WTC11 (cell line): ENCODE results near the gene NRG3.

Source experiments
- FOXP1 ChIP-seq: sonication (generic); formaldehyde crosslinking; IDR thresholded peaks from 2 replicates; pipeline ENCODE4 v1.8.0; 2022; ENCODE audit warnings: missing genetic modification reagents, mild to moderate bottlenecking, moderate library complexity, borderline replicate concordance
- GABPB1 ChIP-seq: sonication (generic); formaldehyde crosslinking; IDR thresholded peaks from 2 replicates; pipeline ENCODE4 v1.8.1; 2023; ENCODE audit warnings: mild to moderate bottlenecking, missing genetic modification reagents
- JUN ChIP-seq: sonication (generic); formaldehyde crosslinking; IDR thresholded peaks from 2 replicates; pipeline ENCODE4 v1.8.0; 2023; ENCODE audit warnings: mild to moderate bottlenecking, missing genetic modification reagents
- NR3C1 ChIP-seq: sonication (generic); formaldehyde crosslinking; conservative IDR thresholded peaks from 2 replicates; pipeline ENCODE4 v1.8.1; 2023; ENCODE audit warnings: low read depth, mild to moderate bottlenecking, missing genetic modification reagents
- ZNF138 ChIP-seq: sonication (generic); formaldehyde crosslinking; conservative IDR thresholded peaks from 2 replicates; pipeline ENCODE4 v1.8.1; 2022; ENCODE audit warnings: mild to moderate bottlenecking, moderate library complexity, missing genetic modification reagents
- TF ChIP-seq, protein P1 (sequence below): sonication (generic); formaldehyde crosslinking; conservative IDR thresholded peaks from 2 replicates; pipeline ENCODE4 v1.8.1; 2022; ENCODE audit warnings: mild to moderate bottlenecking, missing genetic modification reagents
- TF ChIP-seq, protein P2 (sequence below): sonication (generic); formaldehyde crosslinking; IDR thresholded peaks from 2 replicates; pipeline ENCODE4 v1.8.0; 2022; ENCODE audit warnings: mild to moderate bottlenecking, missing genetic modification reagents
- TF ChIP-seq, protein P3 (sequence below): fragments of 200-600 bp; IDR thresholded peaks from 2 replicates; pipeline ENCODE4 v1.8.0; 2022; ENCODE audit warnings: antibody characterized with exemption
- TF ChIP-seq, protein P4 (sequence below): sonication (generic); formaldehyde crosslinking; IDR thresholded peaks from 2 replicates; pipeline ENCODE4 v1.8.0; 2022; ENCODE audit warnings: mild to moderate bottlenecking, missing genetic modification reagents
- TF ChIP-seq, protein P5 (sequence below): sonication (generic); formaldehyde crosslinking; IDR thresholded peaks from 2 replicates; pipeline ENCODE4 v1.8.1; 2023; ENCODE audit warnings: mild to moderate bottlenecking, missing genetic modification reagents, moderate library complexity

DNA sequence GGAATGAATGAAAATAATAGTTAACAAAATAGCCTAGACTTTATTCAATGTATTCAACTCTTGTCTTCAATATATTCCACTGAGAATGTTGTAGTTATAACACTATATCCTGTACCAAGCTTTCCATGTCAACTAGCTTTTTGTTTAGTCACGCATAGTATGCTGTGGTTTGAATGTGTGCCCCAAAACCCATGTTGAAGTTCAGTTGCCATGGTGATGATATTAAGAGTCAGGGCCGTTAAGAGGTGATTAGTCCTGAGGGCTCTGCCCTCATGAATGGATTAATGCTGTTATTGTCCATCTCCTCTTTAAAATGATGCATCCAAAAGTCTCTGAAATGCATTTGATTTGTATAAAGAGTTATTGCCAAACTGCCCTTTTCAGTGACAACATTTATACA, 887.6 kb downstream of the NRG3 start:
- TF ChIP-seq, protein P1, sequence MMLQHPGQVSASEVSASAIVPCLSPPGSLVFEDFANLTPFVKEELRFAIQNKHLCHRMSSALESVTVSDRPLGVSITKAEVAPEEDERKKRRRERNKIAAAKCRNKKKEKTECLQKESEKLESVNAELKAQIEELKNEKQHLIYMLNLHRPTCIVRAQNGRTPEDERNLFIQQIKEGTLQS (CRISPR knock-in tag): no peak
- TF ChIP-seq, protein P2, sequence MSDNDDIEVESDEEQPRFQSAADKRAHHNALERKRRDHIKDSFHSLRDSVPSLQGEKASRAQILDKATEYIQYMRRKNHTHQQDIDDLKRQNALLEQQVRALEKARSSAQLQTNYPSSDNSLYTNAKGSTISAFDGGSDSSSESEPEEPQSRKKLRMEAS: no peak
- TF ChIP-seq NR3C1 (CRISPR knock-in tag): no peak
- TF ChIP-seq JUN (CRISPR knock-in tag): no peak
- no peak for TF ChIP-seq FOXP1 (CRISPR knock-in tag)
- no peak for TF ChIP-seq GABPB1 (CRISPR knock-in tag)
- no peak for TF ChIP-seq ZNF138 (CRISPR knock-in tag)
- TF ChIP-seq, protein P3, sequence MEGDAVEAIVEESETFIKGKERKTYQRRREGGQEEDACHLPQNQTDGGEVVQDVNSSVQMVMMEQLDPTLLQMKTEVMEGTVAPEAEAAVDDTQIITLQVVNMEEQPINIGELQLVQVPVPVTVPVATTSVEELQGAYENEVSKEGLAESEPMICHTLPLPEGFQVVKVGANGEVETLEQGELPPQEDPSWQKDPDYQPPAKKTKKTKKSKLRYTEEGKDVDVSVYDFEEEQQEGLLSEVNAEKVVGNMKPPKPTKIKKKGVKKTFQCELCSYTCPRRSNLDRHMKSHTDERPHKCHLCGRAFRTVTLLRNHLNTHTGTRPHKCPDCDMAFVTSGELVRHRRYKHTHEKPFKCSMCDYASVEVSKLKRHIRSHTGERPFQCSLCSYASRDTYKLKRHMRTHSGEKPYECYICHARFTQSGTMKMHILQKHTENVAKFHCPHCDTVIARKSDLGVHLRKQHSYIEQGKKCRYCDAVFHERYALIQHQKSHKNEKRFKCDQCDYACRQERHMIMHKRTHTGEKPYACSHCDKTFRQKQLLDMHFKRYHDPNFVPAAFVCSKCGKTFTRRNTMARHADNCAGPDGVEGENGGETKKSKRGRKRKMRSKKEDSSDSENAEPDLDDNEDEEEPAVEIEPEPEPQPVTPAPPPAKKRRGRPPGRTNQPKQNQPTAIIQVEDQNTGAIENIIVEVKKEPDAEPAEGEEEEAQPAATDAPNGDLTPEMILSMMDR: no peak
- TF ChIP-seq, protein P4, sequence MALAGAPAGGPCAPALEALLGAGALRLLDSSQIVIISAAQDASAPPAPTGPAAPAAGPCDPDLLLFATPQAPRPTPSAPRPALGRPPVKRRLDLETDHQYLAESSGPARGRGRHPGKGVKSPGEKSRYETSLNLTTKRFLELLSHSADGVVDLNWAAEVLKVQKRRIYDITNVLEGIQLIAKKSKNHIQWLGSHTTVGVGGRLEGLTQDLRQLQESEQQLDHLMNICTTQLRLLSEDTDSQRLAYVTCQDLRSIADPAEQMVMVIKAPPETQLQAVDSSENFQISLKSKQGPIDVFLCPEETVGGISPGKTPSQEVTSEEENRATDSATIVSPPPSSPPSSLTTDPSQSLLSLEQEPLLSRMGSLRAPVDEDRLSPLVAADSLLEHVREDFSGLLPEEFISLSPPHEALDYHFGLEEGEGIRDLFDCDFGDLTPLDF: no peak
- TF ChIP-seq, protein P5, sequence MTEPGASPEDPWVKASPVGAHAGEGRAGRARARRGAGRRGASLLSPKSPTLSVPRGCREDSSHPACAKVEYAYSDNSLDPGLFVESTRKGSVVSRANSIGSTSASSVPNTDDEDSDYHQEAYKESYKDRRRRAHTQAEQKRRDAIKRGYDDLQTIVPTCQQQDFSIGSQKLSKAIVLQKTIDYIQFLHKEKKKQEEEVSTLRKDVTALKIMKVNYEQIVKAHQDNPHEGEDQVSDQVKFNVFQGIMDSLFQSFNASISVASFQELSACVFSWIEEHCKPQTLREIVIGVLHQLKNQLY (CRISPR knock-in tag): no peak
